ENCODE measurements around the gene ATP2C2. TPM values are rescaled to one million over a fixed set of nuclear protein-coding genes. Genes with fewer than 3 reads are reported as not detected.
A peak's percentile ranks its signal among the peaks of the same experiment; 100 is the strongest.

ATP2C2 gene
- total and polyA plus RNA-seq, 9 donors: 0.13 to 2.3 (median 0.39) TPM

GRCh38 chr16:84502581-84502980 lies 134.2 kb downstream of the ATP2C2 start:
- Histone ChIP-seq H3K4me3 (ENCODE audit: low read length) (no peak overlapping the region), H3K27me3 (ENCODE audit: control insufficient read depth, insufficient read depth, low read length) (no peaks in the 10 kb centered on the region), H3K4me1 (ENCODE audit: control insufficient read depth, insufficient read depth, low read length) (peaks cover 20% of the 10 kb centered on the region), H3K9me3 (replicated peaks; ENCODE audit: control insufficient read depth, low read depth, low read length) (no peaks in the 10 kb centered on the region), H3K36me3 (ENCODE audit: control insufficient read depth, insufficient read depth, low read length) (peaks cover 13% of the 10 kb centered on the region), H3K27ac (ENCODE audit: low read length) (no peak overlapping the region)
- 92% methylated on average over 4 of the region's 6 CpGs for WGBS (ENCODE audit: insufficient coverage)
- DNase-seq: no peak

GRCh38 chr16:84503751-84504395 lies 135.5 kb downstream of the ATP2C2 start:
- Histone ChIP-seq H3K9me3 (replicated peaks; ENCODE audit: control insufficient read depth, low read depth, low read length) (no peaks in the 10 kb centered on the region), H3K4me1 (ENCODE audit: control insufficient read depth, insufficient read depth, low read length) (peaks cover 20% of the 10 kb centered on the region), H3K4me3 (ENCODE audit: low read length) (peak overlapping the region; percentile 96), H3K27me3 (ENCODE audit: control insufficient read depth, insufficient read depth, low read length) (no peaks in the 10 kb centered on the region), H3K36me3 (ENCODE audit: control insufficient read depth, insufficient read depth, low read length) (peaks cover 8% of the 10 kb centered on the region), H3K27ac (ENCODE audit: low read length) (no peak overlapping the region)
- peak; percentile 61 for DNase-seq
- WGBS (ENCODE audit: insufficient coverage): 50% methylated on average over 10 of the region's 13 CpGs

- peaks cover 8% of the 10 kb centered on the region for H3K36me3 ChIP-seq (ENCODE audit: control insufficient read depth, insufficient read depth, low read length)
- WGBS (ENCODE audit: insufficient coverage): 2% methylated on average over 37 of the region's 45 CpGs
Measured at GRCh38 chr16:84504420-84505248, 136.3 kb downstream of the ATP2C2 start, which contains the start of gene MEAK7. Gene MEAK7 (minus strand): TSS chr16:84504659. CDS start chr16:84498086, 6,573 bp downstream.

GRCh38 chr16:84505249-84506187 lies 137.2 kb downstream of the ATP2C2 start:
- 72% methylated on average over 31 of the region's 33 CpGs for WGBS (ENCODE audit: insufficient coverage)
- Histone ChIP-seq H3K4me1 (ENCODE audit: control insufficient read depth, insufficient read depth, low read length) (peaks cover 20% of the 10 kb centered on the region), H3K27me3 (ENCODE audit: control insufficient read depth, insufficient read depth, low read length) (no peaks in the 10 kb centered on the region), H3K9me3 (replicated peaks; ENCODE audit: control insufficient read depth, low read depth, low read length) (no peaks in the 10 kb centered on the region), H3K36me3 (ENCODE audit: control insufficient read depth, insufficient read depth, low read length) (peaks cover 8% of the 10 kb centered on the region), H3K4me3 (ENCODE audit: low read length) (peak overlapping the region; percentile 96), H3K27ac (ENCODE audit: low read length) (peak overlapping the region; percentile 84)
- DNase-seq: no peak

More at GRCh38 chr16:84504420-84505248, 136.3 kb downstream of the ATP2C2 start, which contains the start of gene MEAK7:
- DNase-seq: peak; percentile 99
- H3K4me1 ChIP-seq (ENCODE audit: control insufficient read depth, insufficient read depth, low read length): peaks cover 20% of the 10 kb centered on the region
- H3K9me3 ChIP-seq (replicated peaks; ENCODE audit: control insufficient read depth, low read depth, low read length): no peaks in the 10 kb centered on the region
- peak within 1 kb of the TSS; percentile 96 for H3K4me3 ChIP-seq (ENCODE audit: low read length)
- H3K27ac ChIP-seq (ENCODE audit: low read length): peak within 1 kb of the TSS; percentile 84
- no peaks in the 10 kb centered on the region for H3K27me3 ChIP-seq (ENCODE audit: control insufficient read depth, insufficient read depth, low read length)

GRCh38 chr16:84507011-84507982 lies 139.0 kb downstream of the ATP2C2 start:
- H3K27ac ChIP-seq (ENCODE audit: low read length): no peak overlapping the region
- no peak for DNase-seq
- peaks cover 27% of the 10 kb centered on the region for H3K4me1 ChIP-seq (ENCODE audit: control insufficient read depth, insufficient read depth, low read length)
- 81% methylated on average over 15 of the region's 27 CpGs for WGBS (ENCODE audit: insufficient coverage)
- peaks cover 4% of the 10 kb centered on the region for H3K36me3 ChIP-seq (ENCODE audit: control insufficient read depth, insufficient read depth, low read length)
- H3K4me3 ChIP-seq (ENCODE audit: low read length): no peak overlapping the region
- no peaks in the 10 kb centered on the region for H3K9me3 ChIP-seq (replicated peaks; ENCODE audit: control insufficient read depth, low read depth, low read length)
- H3K27me3 ChIP-seq (ENCODE audit: control insufficient read depth, insufficient read depth, low read length): no peaks in the 10 kb centered on the region

GRCh38 chr16:84508502-84508901 lies 140.2 kb downstream of the ATP2C2 start:
- 83% methylated on average over 5 of the region's 8 CpGs for WGBS (ENCODE audit: insufficient coverage)
- Histone ChIP-seq H3K27ac (ENCODE audit: low read length) (no peak overlapping the region), H3K4me1 (ENCODE audit: control insufficient read depth, insufficient read depth, low read length) (peaks cover 26% of the 10 kb centered on the region), H3K27me3 (ENCODE audit: control insufficient read depth, insufficient read depth, low read length) (no peaks in the 10 kb centered on the region), H3K36me3 (ENCODE audit: control insufficient read depth, insufficient read depth, low read length) (no peaks in the 10 kb centered on the region), H3K4me3 (ENCODE audit: low read length) (no peak overlapping the region), H3K9me3 (replicated peaks; ENCODE audit: control insufficient read depth, low read depth, low read length) (no peaks in the 10 kb centered on the region)
- DNase-seq: no peak

- WGBS (ENCODE audit: insufficient coverage): 54% methylated on average over 18 of the region's 20 CpGs
- H3K4me1 ChIP-seq (ENCODE audit: control insufficient read depth, insufficient read depth, low read length): peaks cover 20% of the 10 kb centered on the region
- no peak overlapping the region for H3K4me3 ChIP-seq (ENCODE audit: low read length)
- no peaks in the 10 kb centered on the region for H3K27me3 ChIP-seq (ENCODE audit: control insufficient read depth, insufficient read depth, low read length)
- DNase-seq: no peak
- no peaks in the 10 kb centered on the region for H3K36me3 ChIP-seq (ENCODE audit: control insufficient read depth, insufficient read depth, low read length)
- H3K27ac ChIP-seq (ENCODE audit: low read length): no peak overlapping the region
- no peaks in the 10 kb centered on the region for H3K9me3 ChIP-seq (replicated peaks; ENCODE audit: control insufficient read depth, low read depth, low read length)
Measured at GRCh38 chr16:84509032-84509950, 141.0 kb downstream of the ATP2C2 start.

GRCh38 chr16:84511180-84511800 lies 143.0 kb downstream of the ATP2C2 start:
- H3K9me3 ChIP-seq (replicated peaks; ENCODE audit: control insufficient read depth, low read depth, low read length): no peaks in the 10 kb centered on the region
- H3K4me1 ChIP-seq (ENCODE audit: control insufficient read depth, insufficient read depth, low read length): peaks cover 6% of the 10 kb centered on the region
- no peak overlapping the region for H3K27ac ChIP-seq (ENCODE audit: low read length)
- H3K36me3 ChIP-seq (ENCODE audit: control insufficient read depth, insufficient read depth, low read length): no peaks in the 10 kb centered on the region
- 10% methylated on average over 11 of the region's 21 CpGs for WGBS (ENCODE audit: insufficient coverage)
- peak; percentile 91 for DNase-seq
- no peak overlapping the region for H3K4me3 ChIP-seq (ENCODE audit: low read length)
- H3K27me3 ChIP-seq (ENCODE audit: control insufficient read depth, insufficient read depth, low read length): no peaks in the 10 kb centered on the region
